Fibroblast of mammary gland (primary cell): Measurements from ENCODE around the gene IL20RA.
A peak's percentile ranks its signal among the peaks of the same experiment; 100 is the strongest.
"Not testable (repeated sequence)": the region's sequence is repeated elsewhere in the genome, so short reads cannot be mapped to it uniquely, and the experiment has no call there.

ENCODE experiments used
- DNase-seq: peaks from one replicate; pipeline ENCODE4 v3.0.0-alpha.2; 2010; ENCODE audit warnings: low read depth
- H3K4me3 ChIP-seq: 2 replicates; pipeline ENCODE4 v1.5.1; 2011; ENCODE audit warnings: low read depth, mild to moderate bottlenecking, low read length, moderate library complexity; ENCODE audit not compliant: control insufficient read depth
- CTCF ChIP-seq: conservative IDR thresholded peaks from 2 replicates; pipeline ENCODE4 v1.5.1; 2011; ENCODE audit warnings: low read depth, low read length, inconsistent platforms; ENCODE audit not compliant: control insufficient read depth, insufficient read depth

Gene IL20RA

GRCh38 chr6:137084865-137085617 is 40.3 kb upstream of the IL20RA start:
- TF ChIP-seq CTCF = no peak
- H3K4me3 ChIP-seq = no peak overlapping the region
- DNase-seq = no peak

GRCh38 chr6:137084090-137084489 is 39.3 kb upstream of the IL20RA start:
- H3K4me3 ChIP-seq = no peak overlapping the region
- no peak for TF ChIP-seq CTCF
- DNase-seq = no peak

GRCh38 chr6:137081997-137082396 is 37.2 kb upstream of the IL20RA start:
- no peak overlapping the region for H3K4me3 ChIP-seq
- TF ChIP-seq CTCF = no peak
- DNase-seq = no peak

DNA sequence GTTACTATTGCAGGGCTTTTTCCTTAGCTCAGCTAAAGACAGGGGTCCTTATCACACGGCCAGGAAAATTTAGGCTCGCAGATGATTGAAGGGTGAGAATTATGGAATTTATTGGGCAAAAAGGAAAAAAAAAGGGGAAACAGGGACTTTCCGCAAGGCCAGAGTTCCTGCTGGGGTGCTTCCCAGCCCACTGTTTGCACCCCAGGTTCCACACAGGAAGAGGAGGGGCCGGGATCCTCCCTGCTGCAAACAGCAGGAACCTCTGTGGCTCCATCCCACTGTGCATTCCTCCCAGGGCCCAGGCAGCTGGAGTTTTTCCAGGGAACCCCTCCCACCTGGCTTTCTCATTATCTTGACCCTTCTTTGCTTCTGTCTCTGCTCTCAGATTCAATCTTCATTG is 35.9 kb upstream of the IL20RA start:
- no peak for DNase-seq
- no peak for TF ChIP-seq CTCF

GRCh38 chr6:137076277-137077068 is 31.7 kb upstream of the IL20RA start:
- peak; percentile 70 for DNase-seq
- TF ChIP-seq CTCF = peak; percentile 86
- no peak overlapping the region for H3K4me3 ChIP-seq

More for the DNA sequence above, 35.9 kb upstream of the IL20RA start:
- no peak overlapping the region for H3K4me3 ChIP-seq

GRCh38 chr6:137075790-137076189 is 31.0 kb upstream of the IL20RA start:
- not testable (repeated sequence) for DNase-seq, H3K4me3 ChIP-seq

- no peak for DNase-seq
- no peak for TF ChIP-seq CTCF
These were observed 25.5 kb upstream of the IL20RA start for GRCh38 chr6:137070303-137070702.

More at GRCh38 chr6:137070303-137070702, 25.5 kb upstream of the IL20RA start:
- H3K4me3 ChIP-seq = no peak overlapping the region
